SH-SY5Y (cell line): ENCODE measurements around the gene SMARCAD1.

Source experiments
- GATA2 ChIP-seq: IDR thresholded peaks from 2 replicates; pipeline ENCODE4 v1.6.1; 2011; ENCODE audit warnings: mild to moderate bottlenecking, low read depth, low read length
- GATA3 ChIP-seq: IDR thresholded peaks from 2 replicates; pipeline ENCODE4 v1.6.1; 2011; ENCODE audit warnings: low read depth, mild to moderate bottlenecking, low read length, moderate library complexity

SMARCAD1 gene

GRCh38 chr4:94208918-94209317, 1.3 kb downstream of the SMARCAD1 start:
- TF ChIP-seq GATA3 (no peak), GATA2 (no peak)

GRCh38 chr4:94211861-94212260, 4.2 kb downstream of the SMARCAD1 start:
- TF ChIP-seq GATA2, result no peak
- no peak for TF ChIP-seq GATA3

- TF ChIP-seq GATA2, result no peak
- no peak for TF ChIP-seq GATA3
These were observed 7.1 kb downstream of the SMARCAD1 start for GRCh38 chr4:94214703-94215319.

GRCh38 chr4:94216394-94216793, 8.7 kb downstream of the SMARCAD1 start:
- no peak for TF ChIP-seq GATA3
- no peak for TF ChIP-seq GATA2

- TF ChIP-seq GATA3 (no peak), GATA2 (no peak)
These were observed 11.7 kb downstream of the SMARCAD1 start for GRCh38 chr4:94219402-94219801.

GRCh38 chr4:94221916-94222315, 14.3 kb downstream of the SMARCAD1 start:
- TF ChIP-seq GATA2, result no peak
- TF ChIP-seq GATA3, result no peak

- TF ChIP-seq GATA2 (no peak), GATA3 (no peak)
These were observed 17.8 kb downstream of the SMARCAD1 start for GRCh38 chr4:94225449-94225848.

- TF ChIP-seq GATA3 (no peak), GATA2 (no peak)
These were observed 19.1 kb downstream of the SMARCAD1 start for GRCh38 chr4:94226763-94227162.

GRCh38 chr4:94228493-94229216, 21.0 kb downstream of the SMARCAD1 start:
- no peak for TF ChIP-seq GATA2

- TF ChIP-seq GATA3 (no peak), GATA2 (no peak)
These were observed 24.9 kb downstream of the SMARCAD1 start for GRCh38 chr4:94232519-94232918.

GRCh38 chr4:94235825-94236224, 28.2 kb downstream of the SMARCAD1 start:
- TF ChIP-seq GATA2 (no peak), GATA3 (no peak)

- TF ChIP-seq GATA2 (no peak), GATA3 (no peak)
These were observed 29.6 kb downstream of the SMARCAD1 start for GRCh38 chr4:94237271-94237670.

GRCh38 chr4:94238160-94238559, 30.5 kb downstream of the SMARCAD1 start:
- TF ChIP-seq GATA3 (no peak), GATA2 (no peak)

- TF ChIP-seq GATA3 (no peak), GATA2 (no peak)
These were observed 32.7 kb downstream of the SMARCAD1 start for GRCh38 chr4:94240384-94240783.

- TF ChIP-seq GATA3 (no peak), GATA2 (no peak)
These were observed 36.6 kb downstream of the SMARCAD1 start for GRCh38 chr4:94244087-94244828.

GRCh38 chr4:94244829-94245185, 37.1 kb downstream of the SMARCAD1 start:
- TF ChIP-seq GATA2 (no peak), GATA3 (no peak)
